IMR-90 (cell line): Measurements from ENCODE around the gene HECW1. TPM values are rescaled to one million over a fixed set of nuclear protein-coding genes. Genes with fewer than 3 reads are reported as not detected.

ENCODE experiments used
- ATAC-seq: fragments of 200-7000 bp; cut with Tn5 transposase; 2 replicates; pipeline ENCODE4 v1.9.1; 2020; ENCODE audit warnings: low read depth, mild to moderate bottlenecking, moderate library complexity
- BruUV-seq: library from RNA; stranded (reverse); fragments of 400-500 nt; replicated peaks from 2 replicates; lab custom pipeline; 2021; lab: Mats Ljungman, UMichigan
- CTCF ChIA-PET: fragments of 300-600 bp; formaldehyde crosslinking; extraction: SDS; loops from one replicate; lab custom pipeline; 2021; ENCODE audit warnings: antibody characterized with exemption; lab: Yijun Ruan, JAX
- POLR2A ChIA-PET: fragments of 300-600 bp; sonication (Branson Sonifier 250); formaldehyde crosslinking; loops from one replicate; lab custom pipeline; 2022; ENCODE audit warnings: antibody characterized with exemption; ENCODE audit not compliant: unreplicated experiment; lab: Charles Lee
- DNase-seq: peaks from one replicate; pipeline ENCODE4 v3.0.0; 2013
- H2AFZ ChIP-seq: replicated peaks from 2 replicates; pipeline ENCODE3; 2013; ENCODE audit warnings: low read length, mild to moderate bottlenecking; ENCODE audit not compliant: poor library complexity
- H2AK5ac ChIP-seq: 2 replicates; pipeline ENCODE4 v1.6.1; 2013; ENCODE audit warnings: low read depth, low read length, inconsistent platforms
- H2AK9ac ChIP-seq: replicated peaks from 2 replicates; pipeline ENCODE3; 2013; ENCODE audit warnings: mild to moderate bottlenecking, low read depth, low read length, moderate library complexity; ENCODE audit not compliant: poor library complexity
- H2BK120ac ChIP-seq: 2 replicates; pipeline ENCODE4 v1.6.1; 2013; ENCODE audit warnings: low read depth, low read length, inconsistent platforms
- H2BK15ac ChIP-seq: 3 replicates; pipeline ENCODE4 v1.6.1; 2013; ENCODE audit warnings: low read depth, low read length, inconsistent platforms
- H2BK20ac ChIP-seq: 2 replicates; pipeline ENCODE4 v1.6.1; 2013; ENCODE audit warnings: low read depth, mild to moderate bottlenecking, inconsistent platforms, low read length, moderate library complexity
- H2BK5ac ChIP-seq: 2 replicates; pipeline ENCODE4 v1.6.1; 2013; ENCODE audit warnings: mild to moderate bottlenecking, low read depth, low read length, inconsistent platforms; ENCODE audit not compliant: poor library complexity, severe bottlenecking
- H3K14ac ChIP-seq: replicated peaks from 2 replicates; pipeline ENCODE4 v1.6.1; 2013; ENCODE audit warnings: low read depth, low read length, inconsistent platforms
- H3K18ac ChIP-seq: 2 replicates; pipeline ENCODE4 v1.6.1; 2013; ENCODE audit warnings: low read depth, low read length, control low read depth
- H3K23ac ChIP-seq: 2 replicates; pipeline ENCODE4 v1.6.1; 2013; ENCODE audit warnings: low read depth, low read length, inconsistent platforms
- H3K27ac ChIP-seq: 2 replicates; pipeline ENCODE4 v1.5.1; 2013; ENCODE audit warnings: mild to moderate bottlenecking, control low read depth, low read length; ENCODE audit not compliant: insufficient read depth
- H3K27me3 ChIP-seq: 2 replicates; pipeline ENCODE4 v1.6.1; 2013; ENCODE audit warnings: low read length; ENCODE audit not compliant: control insufficient read depth, insufficient read depth
- H3K36me3 ChIP-seq: 2 replicates; pipeline ENCODE4 v1.6.1; 2013; ENCODE audit warnings: low read length, mixed read lengths; ENCODE audit not compliant: control insufficient read depth, insufficient read depth
- H3K4ac ChIP-seq: 2 replicates; pipeline ENCODE4 v1.6.1; 2013; ENCODE audit warnings: low read depth, low read length, inconsistent platforms
- H3K4me1 ChIP-seq: 2 replicates; pipeline ENCODE4 v1.6.1; 2013; ENCODE audit warnings: low read length, mixed read lengths; ENCODE audit not compliant: control insufficient read depth, insufficient read depth
- H3K4me2 ChIP-seq: 2 replicates; pipeline ENCODE4 v1.6.1; 2013; ENCODE audit warnings: low read depth, mild to moderate bottlenecking, control low read depth, low read length, moderate library complexity
- H3K4me3 ChIP-seq: 2 replicates; pipeline ENCODE4 v1.5.1; 2013; ENCODE audit warnings: low read depth, mild to moderate bottlenecking, control low read depth, low read length, moderate library complexity; ENCODE audit not compliant: insufficient read depth
- H3K56ac ChIP-seq: 2 replicates; pipeline ENCODE4 v1.6.1; 2013; ENCODE audit warnings: low read length, inconsistent platforms; ENCODE audit not compliant: insufficient read depth; ENCODE audit errors: extremely low read depth
- H3K79me1 ChIP-seq, 2 experiments: 2 replicates each; pipeline ENCODE4 v1.6.1; 2013; ENCODE audit warnings: low read length in 2 of 2, inconsistent platforms in 1 of 2, low read depth in 1 of 2
- H3K9ac ChIP-seq: 2 replicates; pipeline ENCODE4 v1.6.1; 2013; ENCODE audit warnings: low read depth, low read length, control low read depth
- H3K9me1 ChIP-seq: 2 replicates; pipeline ENCODE4 v1.6.1; 2013; ENCODE audit warnings: low read length, inconsistent platforms; ENCODE audit not compliant: insufficient read depth
- H3K9me3 ChIP-seq: 2 replicates; pipeline ENCODE4 v1.6.1; 2013; ENCODE audit warnings: low read length; ENCODE audit not compliant: control insufficient read depth, insufficient read depth
- H4K20me1 ChIP-seq: 2 replicates; pipeline ENCODE4 v1.6.1; 2013; ENCODE audit warnings: low read length, inconsistent platforms; ENCODE audit not compliant: insufficient read depth
- H4K5ac ChIP-seq: 2 replicates; pipeline ENCODE4 v1.6.1; 2013; ENCODE audit warnings: mild to moderate bottlenecking, low read depth, low read length, control low read depth
- H4K8ac ChIP-seq, 2 experiments: 2 replicates each; pipeline ENCODE4 v1.6.1; 2013; ENCODE audit warnings: low read depth in 2 of 2, low read length in 2 of 2, control low read depth in 1 of 2, inconsistent platforms in 1 of 2
- H4K91ac ChIP-seq: 2 replicates; pipeline ENCODE4 v1.6.1; 2013; ENCODE audit warnings: low read depth, low read length, inconsistent platforms; ENCODE audit not compliant: insufficient read depth
- BHLHE40 ChIP-seq: fragments of 150-350 bp; IDR thresholded peaks from 2 replicates; pipeline ENCODE4 v1.6.1; 2016; ENCODE audit warnings: mild to moderate bottlenecking, low read depth, low read length
- CEBPB ChIP-seq: IDR thresholded peaks from 2 replicates; pipeline ENCODE4 v1.6.1; 2012; ENCODE audit warnings: low read depth, low read length, improper control_type of control experiment
- FOS ChIP-seq: fragments of 150-350 bp; IDR thresholded peaks from 2 replicates; pipeline ENCODE4 v1.6.1; 2016; ENCODE audit warnings: low read depth, low read length
- MAFK ChIP-seq: IDR thresholded peaks from 2 replicates; pipeline ENCODE4 v1.6.1; 2012; ENCODE audit warnings: low read depth, low read length, improper control_type of control experiment
- MAZ ChIP-seq: IDR thresholded peaks from 2 replicates; pipeline ENCODE4 v1.6.1; 2012; ENCODE audit warnings: low read depth, mild to moderate bottlenecking, low read length, improper control_type of control experiment, moderate library complexity, borderline replicate concordance
- MXI1 ChIP-seq: IDR thresholded peaks from 2 replicates; pipeline ENCODE4 v1.6.1; 2012; ENCODE audit warnings: low read depth, mild to moderate bottlenecking, low read length, moderate library complexity, borderline replicate concordance
- NFE2L2 ChIP-seq: fragments of 150-350 bp; IDR thresholded peaks from 2 replicates; pipeline ENCODE4 v1.6.1; 2016; ENCODE audit warnings: low read depth, mild to moderate bottlenecking, low read length
- RCOR1 ChIP-seq: IDR thresholded peaks from 2 replicates; pipeline ENCODE4 v1.6.1; 2012; ENCODE audit warnings: mild to moderate bottlenecking, low read length, improper control_type of control experiment; ENCODE audit not compliant: insufficient replicate concordance
- RFX5 ChIP-seq: IDR thresholded peaks from 2 replicates; pipeline ENCODE4 v1.8.0; 2012; ENCODE audit warnings: low read depth, mild to moderate bottlenecking, low read length, moderate library complexity
- SMC3 ChIP-seq: fragments of 150-350 bp; IDR thresholded peaks from 2 replicates; pipeline ENCODE4 v1.6.1; 2016; ENCODE audit warnings: low read depth, mild to moderate bottlenecking, antibody characterized with exemption, low read length, moderate library complexity
- USF2 ChIP-seq: fragments of 150-350 bp; IDR thresholded peaks from 2 replicates; pipeline ENCODE4 v1.6.1; 2017; ENCODE audit warnings: mild to moderate bottlenecking, antibody characterized with exemption, low read length, low read depth
- WGBS, 2 experiments: methylation state at CpG; one replicate each; pipeline versions ENCODE4 v1.1.5 to v1.1.7; 2013; ENCODE audit warnings: missing lambda C conversion rate in 2 of 2; ENCODE audit not compliant: insufficient read length in 1 of 2; ENCODE audit errors: extremely low coverage in 2 of 2; 5-methylcytosine and 5-hydroxymethylcytosine counted together
- dilution Hi-C: fragments of 300-500 bp; cut with HindIII; formaldehyde crosslinking; loops from one replicate; pipeline ENCODE4 v1.14.3; 2018; ENCODE audit warnings: low sequenced_read_pairs; ENCODE audit not compliant: unreplicated experiment
- in situ Hi-C: fragments of 300-500 bp; cut with MboI; formaldehyde crosslinking; loops from 3 replicates; pipeline ENCODE4 v1.14.3; 2019; ENCODE audit warnings: low sequenced_read_pairs, inconsistent platforms, mixed read lengths
- intact Hi-C: fragments of 100-400 bp; cut with micrococcal nuclease; formaldehyde crosslinking; loops from 2 replicates; pipeline ENCODE4 v1.10.0; 2022
- polyA plus RNA-seq, 3 experiments: library from polyadenylated mRNA; depleted of rRNA; stranded (reverse); fragments of >200 nt; gene quantifications; 2 replicates each; pipeline ENCODE4 v1.2.3, GENCODE V29; 2012; ENCODE audit warnings: low replicate concordance in 1 of 3
- total RNA-seq: library from RNA; depleted of rRNA; stranded (reverse); fragments of >200 nt; gene quantifications from 2 replicates; pipeline ENCODE4 v1.2.3, GENCODE V29; 2012
- TF ChIP-seq, protein P1 (sequence below): conservative IDR thresholded peaks from 2 replicates; pipeline ENCODE4 v1.5.1; 2012; ENCODE audit warnings: mild to moderate bottlenecking, low read depth, low read length, improper control_type of control experiment

The HECW1 gene
- total and polyA plus RNA-seq, 2 of the 4 experiments (the other 2 are of a cell fraction), result 0.56 to 1.3 TPM

GRCh38 chr7:43195768-43196167, 83.3 kb downstream of the HECW1 start:
- dilution Hi-C loops, result no loop called here
- Histone ChIP-seq H4K8ac (no peak overlapping the region), H2BK5ac (no peak overlapping the region), H4K5ac (no peak overlapping the region), H2AK5ac (no peak overlapping the region), H3K4me1 (peaks cover 5% of the 10 kb centered on the region; the same call in 1 of the 2 replicates), H3K79me1 (peaks cover 0 to 9% of the 10 kb centered on the region in 2 experiments; a peak in 2 of 4 replicates), H3K18ac (no peak overlapping the region), H4K91ac (no peak overlapping the region), H3K14ac (no peak overlapping the region), H3K23ac (no peak overlapping the region), H2BK120ac (no peak overlapping the region), H3K9me1 (peaks cover 13% of the 10 kb centered on the region), H3K27me3 (no peaks in the 10 kb centered on the region), H3K4ac (no peak overlapping the region), H3K27ac (no peak overlapping the region), H3K36me3 (no peaks in the 10 kb centered on the region), H4K20me1 (no peaks in the 10 kb centered on the region), H3K4me3 (no peak overlapping the region), H2AFZ (no peak overlapping the region), H3K9me3 (no peaks in the 10 kb centered on the region), H3K4me2 (no peak overlapping the region), H3K56ac (no peak overlapping the region), H2BK15ac (no peak overlapping the region), H3K9ac (no peak overlapping the region), H2AK9ac (no peak overlapping the region), H2BK20ac (no peak overlapping the region)
- no TSS peak for BruUV-seq
- DNase-seq (no peak), ATAC-seq (no peak)
- intact Hi-C loops, result no loop called here
- in situ Hi-C loops, result no loop called here
- ChIA-PET CTCF (no interaction called here), POLR2A (no interaction called here)
- no peak for TF ChIP-seq RCOR1
- TF ChIP-seq BHLHE40, result no peak
- TF ChIP-seq MAZ, result no peak
- no peak for TF ChIP-seq FOS
- no peak for TF ChIP-seq MXI1
- no peak for TF ChIP-seq NFE2L2
- TF ChIP-seq SMC3, result no peak
- no peak for TF ChIP-seq RFX5
- no peak for TF ChIP-seq USF2
- TF ChIP-seq, protein P1, sequence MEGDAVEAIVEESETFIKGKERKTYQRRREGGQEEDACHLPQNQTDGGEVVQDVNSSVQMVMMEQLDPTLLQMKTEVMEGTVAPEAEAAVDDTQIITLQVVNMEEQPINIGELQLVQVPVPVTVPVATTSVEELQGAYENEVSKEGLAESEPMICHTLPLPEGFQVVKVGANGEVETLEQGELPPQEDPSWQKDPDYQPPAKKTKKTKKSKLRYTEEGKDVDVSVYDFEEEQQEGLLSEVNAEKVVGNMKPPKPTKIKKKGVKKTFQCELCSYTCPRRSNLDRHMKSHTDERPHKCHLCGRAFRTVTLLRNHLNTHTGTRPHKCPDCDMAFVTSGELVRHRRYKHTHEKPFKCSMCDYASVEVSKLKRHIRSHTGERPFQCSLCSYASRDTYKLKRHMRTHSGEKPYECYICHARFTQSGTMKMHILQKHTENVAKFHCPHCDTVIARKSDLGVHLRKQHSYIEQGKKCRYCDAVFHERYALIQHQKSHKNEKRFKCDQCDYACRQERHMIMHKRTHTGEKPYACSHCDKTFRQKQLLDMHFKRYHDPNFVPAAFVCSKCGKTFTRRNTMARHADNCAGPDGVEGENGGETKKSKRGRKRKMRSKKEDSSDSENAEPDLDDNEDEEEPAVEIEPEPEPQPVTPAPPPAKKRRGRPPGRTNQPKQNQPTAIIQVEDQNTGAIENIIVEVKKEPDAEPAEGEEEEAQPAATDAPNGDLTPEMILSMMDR, result no peak
- TF ChIP-seq CEBPB, result no peak
- TF ChIP-seq MAFK, result no peak
- no CpG with 5 or more reads among the region's 5 CpGs for WGBS, 2 experiments
